HCT116 (cell line): ENCODE measurements around the gene RCOR3. TPM values are rescaled to one million over a fixed set of nuclear protein-coding genes. Genes with fewer than 3 reads are reported as not detected.

Experiments used
- ATAC-seq: fragments of 200-7000 bp; cut with Tn5 transposase; 2 replicates; pipeline ENCODE4 v1.9.1; 2020; ENCODE audit warnings: mild to moderate bottlenecking, moderate library complexity
- BruUV-seq: library from RNA; stranded (reverse); fragments of 400-500 nt; replicated peaks from 2 replicates; lab custom pipeline; 2021; lab: Mats Ljungman, UMichigan
- CTCF ChIA-PET: fragments of 300-600 bp; sonication (Branson Sonifier 250); formaldehyde crosslinking; loops from one replicate; lab custom pipeline; 2021; ENCODE audit warnings: antibody characterized with exemption; lab: Charles Lee
- POLR2A ChIA-PET: fragments of 300-600, 350-600 bp; sonication (Branson Sonifier 250); formaldehyde crosslinking; loops from one replicate; lab custom pipeline; 2021; ENCODE audit warnings: antibody characterized with exemption; lab: Charles Lee
- RAD21 ChIA-PET, 2 experiments: fragments of 300-600 bp; sonication (Branson Sonifier 250); formaldehyde crosslinking; loops; one replicate each; lab custom pipeline; 2023; ENCODE audit warnings: low total read pairs in 2 of 2; ENCODE audit not compliant: uncharacterized antibody in 2 of 2, unreplicated experiment in 2 of 2, low non-redundant PET in 1 of 2; lab: Charles Lee
- DNase-seq: peaks from one replicate; pipeline ENCODE4 v3.0.0-alpha.2; 2010; ENCODE audit warnings: low read depth, low spot score
- H2AFZ ChIP-seq: fragments of 200-600 bp; shearing (Covaris generic), sonication (generic); 2 replicates; pipeline ENCODE4 v1.6.1; 2017; ENCODE audit warnings: low read depth, mixed run types, mixed read lengths, antibody characterized with exemption, low read length; ENCODE audit not compliant: poor library complexity, severe bottlenecking
- H3K27ac ChIP-seq: 2 replicates; pipeline ENCODE4 v1.5.1; 2012; ENCODE audit warnings: low read depth, low read length
- H3K27me3 ChIP-seq: fragments of 200-600 bp; sonication (generic); 2 replicates; pipeline ENCODE4 v1.6.1; 2016; ENCODE audit warnings: mixed run types, low read length, mixed read lengths; ENCODE audit not compliant: insufficient read depth
- H3K36me3 ChIP-seq, 2 experiments: fragments of 200-500 bp in 1 of 2; fragments of 200-600 bp in 1 of 2; sonication (Bioruptor generic) in 1 of 2; sonication (generic) in 1 of 2; 2 replicates each; pipeline versions ENCODE4 v1.5.1 to v1.6.1; 2014 to 2016; ENCODE audit warnings: low read length in 2 of 2, inconsistent platforms in 1 of 2, mixed read lengths in 1 of 2, mixed run types in 1 of 2; ENCODE audit not compliant: insufficient read depth in 2 of 2, control insufficient read depth in 1 of 2
- H3K4me1 ChIP-seq, 2 experiments: fragments of 200-600 bp in 1 of 2; sonication (generic) in 1 of 2; 2 replicates each; pipeline versions ENCODE4 v1.5.1 to v1.6.1; 2012 to 2017; ENCODE audit warnings: low read length in 2 of 2, inconsistent platforms in 1 of 2, mild to moderate bottlenecking in 1 of 2, mixed read lengths in 1 of 2, mixed run types in 1 of 2, moderate library complexity in 1 of 2; ENCODE audit not compliant: insufficient read depth in 2 of 2, control insufficient read depth in 1 of 2
- H3K4me2 ChIP-seq: fragments of 200-600 bp; sonication (generic); 2 replicates; pipeline ENCODE4 v1.6.1; 2017; ENCODE audit warnings: mixed run types, low read length, mixed read lengths
- H3K4me3 ChIP-seq, 2 experiments: fragments of 200-600 bp in 1 of 2; sonication (generic) in 1 of 2; replicated peaks in 1 of 2; 2 replicates each; pipeline ENCODE4 v1.5.1; 2011 to 2016; ENCODE audit warnings: low read length in 2 of 2, control low read depth in 1 of 2, low read depth in 1 of 2, mild to moderate bottlenecking in 1 of 2, mixed read lengths in 1 of 2, mixed run types in 1 of 2
- H3K79me2 ChIP-seq: fragments of 200-600 bp; sonication (generic); 2 replicates; pipeline ENCODE4 v1.6.1; 2017; ENCODE audit warnings: mild to moderate bottlenecking, mixed run types, low read length, moderate library complexity, mixed read lengths; ENCODE audit not compliant: insufficient read depth
- H3K9ac ChIP-seq: fragments of 200-600 bp; sonication (generic); 2 replicates; pipeline ENCODE4 v1.6.1; 2016; ENCODE audit warnings: low read length, mixed read lengths
- H3K9me2 ChIP-seq: fragments of 200-600 bp; sonication (generic), shearing (Covaris generic); 2 replicates; pipeline ENCODE4 v1.6.1; 2017; ENCODE audit warnings: mixed run types, mild to moderate bottlenecking, moderate library complexity; ENCODE audit not compliant: insufficient read depth
- H3K9me3 ChIP-seq, 2 experiments: fragments of 200-500 bp in 1 of 2; fragments of 200-600 bp in 1 of 2; sonication (Bioruptor generic) in 1 of 2; sonication (generic) in 1 of 2; 2 replicates each; pipeline ENCODE4 v1.6.1; 2014 to 2017; ENCODE audit warnings: low read length in 2 of 2, mixed read lengths in 2 of 2, inconsistent platforms in 1 of 2, low read depth in 1 of 2, mild to moderate bottlenecking in 1 of 2, mixed run types in 1 of 2, moderate library complexity in 1 of 2; ENCODE audit not compliant: control insufficient read depth in 1 of 2, insufficient read depth in 1 of 2
- H4K20me1 ChIP-seq: fragments of 200-600 bp; sonication (generic), shearing (Covaris generic); 2 replicates; pipeline ENCODE4 v1.6.1; 2017; ENCODE audit warnings: mixed run types, mild to moderate bottlenecking, moderate library complexity; ENCODE audit not compliant: insufficient read depth
- EZH2 ChIP-seq: fragments of 200-600 bp; sonication (generic); IDR thresholded peaks from 2 replicates; pipeline ENCODE4 v1.6.1; 2017; ENCODE audit warnings: antibody characterized with exemption, mixed run types
- EZH2phosphoT487 ChIP-seq: fragments of 200-600 bp; IDR thresholded peaks from 2 replicates; pipeline ENCODE4 v1.6.1; 2018; ENCODE audit warnings: antibody characterized with exemption, borderline replicate concordance
- JUND ChIP-seq: IDR thresholded peaks from 2 replicates; pipeline ENCODE4 v1.6.1; 2012
- POLR2A ChIP-seq: IDR thresholded peaks from 2 replicates; pipeline ENCODE4 v1.7.0; 2011; ENCODE audit warnings: borderline replicate concordance; ENCODE audit not compliant: insufficient read depth, insufficient read length; ENCODE audit errors: extremely low read depth
- POLR2AphosphoS5 ChIP-seq: IDR thresholded peaks from 2 replicates; pipeline ENCODE4 v1.6.1; 2011; ENCODE audit warnings: mild to moderate bottlenecking, low read depth, low read length, moderate library complexity
- TCF7L2 ChIP-seq: IDR thresholded peaks from 2 replicates; pipeline ENCODE4 v1.7.0; 2011; ENCODE audit warnings: borderline replicate concordance, inconsistent platforms; ENCODE audit not compliant: insufficient read depth, insufficient read length; ENCODE audit errors: extremely low read depth
- YY1 ChIP-seq: IDR thresholded peaks from 2 replicates; pipeline ENCODE4 v1.6.1; 2011; ENCODE audit warnings: low read length, low read depth, moderate library complexity, mild to moderate bottlenecking; ENCODE audit not compliant: insufficient replicate concordance; ENCODE audit errors: extremely low read depth
- intact Hi-C: fragments of 100-400 bp; cut with micrococcal nuclease; formaldehyde crosslinking; loops from 2 replicates; pipeline ENCODE4 v1.10.0; 2022
- total RNA-seq: library from RNA; stranded (reverse); gene quantifications from one replicate; pipeline ENCODE4 v1.2.1, GENCODE V29; 2021; ENCODE audit not compliant: unreplicated experiment
- TF ChIP-seq, protein P1 (sequence below): IDR thresholded peaks from 2 replicates; pipeline ENCODE4 v1.6.1; 2012
- TF ChIP-seq, protein P2 (sequence below): IDR thresholded peaks from 2 replicates; pipeline ENCODE4 v1.6.1; 2011; ENCODE audit warnings: mild to moderate bottlenecking, low read length, moderate library complexity; ENCODE audit not compliant: insufficient replicate concordance; ENCODE audit errors: extremely low read depth

RCOR3 gene
- total RNA-seq, 1 experiment from 2014 or later, result 25.7 TPM

DNA sequence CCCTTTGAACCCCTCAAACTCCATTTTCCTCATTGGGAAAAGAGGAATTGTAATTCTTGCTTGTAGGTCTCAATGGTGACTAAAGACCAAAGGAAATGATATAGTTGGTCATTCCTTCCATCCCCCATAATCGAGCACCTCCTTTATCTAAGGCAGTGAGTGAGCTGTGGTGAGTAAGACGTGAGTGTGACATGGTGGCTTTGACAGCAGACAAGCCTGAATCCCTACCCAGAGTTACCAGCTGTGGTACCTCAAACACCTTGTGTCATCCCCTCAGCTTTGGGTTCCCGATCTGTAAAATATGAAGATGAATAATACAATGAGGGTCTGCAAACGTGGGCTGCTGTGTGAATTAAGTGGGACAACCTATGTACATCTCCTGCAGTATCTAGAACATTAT, 75.8 kb downstream of the RCOR3 start:
- ChIA-PET CTCF (no interaction called here), RAD21 (interaction anchor here in 1 of 2 experiments (0.7 kb wide), 1 partner anchor 12 kb away, joined by 3 read pairs; no protein-coding TSS in a partner anchor), POLR2A (no interaction called here)
- DNase-seq, result no peak
- H4K20me1 ChIP-seq, result no peaks in the 10 kb centered on the region
- ATAC-seq, result no peak
- H3K27ac ChIP-seq, result no peak overlapping the region
- no peaks in the 10 kb centered on the region for H3K27me3 ChIP-seq
- no peaks in the 10 kb centered on the region for H3K36me3 ChIP-seq
- peaks cover 3% of the 10 kb centered on the region; the same call in 1 of the 2 replicates for H3K79me2 ChIP-seq
- BruUV-seq, result no TSS peak
- H3K9me3 ChIP-seq, result no peaks in the 10 kb centered on the region
- no peak overlapping the region for H3K4me2 ChIP-seq
- H3K9me2 ChIP-seq, result no peaks in the 10 kb centered on the region
- H3K4me3 ChIP-seq, result no peak overlapping the region
- H3K9ac ChIP-seq, result no peak overlapping the region
- H3K4me1 ChIP-seq, result peaks cover 0 to 9% of the 10 kb centered on the region in 2 experiments; a peak in 1 of 4 replicates
- H2AFZ ChIP-seq, result no peak overlapping the region
- intact Hi-C loops, result no loop called here
- no peak for TF ChIP-seq JUND
- TF ChIP-seq EZH2phosphoT487, result no peak
- TF ChIP-seq, protein P1, sequence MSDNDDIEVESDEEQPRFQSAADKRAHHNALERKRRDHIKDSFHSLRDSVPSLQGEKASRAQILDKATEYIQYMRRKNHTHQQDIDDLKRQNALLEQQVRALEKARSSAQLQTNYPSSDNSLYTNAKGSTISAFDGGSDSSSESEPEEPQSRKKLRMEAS, result no peak
- no peak for TF ChIP-seq POLR2A
- TF ChIP-seq EZH2, result no peak
- TF ChIP-seq YY1, result no peak
- TF ChIP-seq, protein P2, sequence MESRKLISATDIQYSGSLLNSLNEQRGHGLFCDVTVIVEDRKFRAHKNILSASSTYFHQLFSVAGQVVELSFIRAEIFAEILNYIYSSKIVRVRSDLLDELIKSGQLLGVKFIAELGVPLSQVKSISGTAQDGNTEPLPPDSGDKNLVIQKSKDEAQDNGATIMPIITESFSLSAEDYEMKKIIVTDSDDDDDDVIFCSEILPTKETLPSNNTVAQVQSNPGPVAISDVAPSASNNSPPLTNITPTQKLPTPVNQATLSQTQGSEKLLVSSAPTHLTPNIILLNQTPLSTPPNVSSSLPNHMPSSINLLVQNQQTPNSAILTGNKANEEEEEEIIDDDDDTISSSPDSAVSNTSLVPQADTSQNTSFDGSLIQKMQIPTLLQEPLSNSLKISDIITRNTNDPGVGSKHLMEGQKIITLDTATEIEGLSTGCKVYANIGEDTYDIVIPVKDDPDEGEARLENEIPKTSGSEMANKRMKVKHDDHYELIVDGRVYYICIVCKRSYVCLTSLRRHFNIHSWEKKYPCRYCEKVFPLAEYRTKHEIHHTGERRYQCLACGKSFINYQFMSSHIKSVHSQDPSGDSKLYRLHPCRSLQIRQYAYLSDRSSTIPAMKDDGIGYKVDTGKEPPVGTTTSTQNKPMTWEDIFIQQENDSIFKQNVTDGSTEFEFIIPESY, result no peak
- TF ChIP-seq POLR2AphosphoS5, result no peak
- TF ChIP-seq TCF7L2, result no peak
